Stimulated activated CD4-positive, alpha-beta T cell treated with anti-CD3 and anti-CD28 coated beads, Interleukin-1b, Interleukin-23, amount 100 ng/mL, for 4 hours (primary cell): ENCODE measurements around the gene AMIGO1.

Experiments
- DNase-seq, 2 donors: peaks; one replicate each; pipeline ENCODE4 v3.0.0-alpha.2; 2020; ENCODE audit warnings: low read depth in 2 of 2

The AMIGO1 gene

GRCh38 chr1:109532365-109533136, 23.0 kb upstream of the AMIGO1 start:
- DNase-seq = peak; percentile 87 to 91

DNA sequence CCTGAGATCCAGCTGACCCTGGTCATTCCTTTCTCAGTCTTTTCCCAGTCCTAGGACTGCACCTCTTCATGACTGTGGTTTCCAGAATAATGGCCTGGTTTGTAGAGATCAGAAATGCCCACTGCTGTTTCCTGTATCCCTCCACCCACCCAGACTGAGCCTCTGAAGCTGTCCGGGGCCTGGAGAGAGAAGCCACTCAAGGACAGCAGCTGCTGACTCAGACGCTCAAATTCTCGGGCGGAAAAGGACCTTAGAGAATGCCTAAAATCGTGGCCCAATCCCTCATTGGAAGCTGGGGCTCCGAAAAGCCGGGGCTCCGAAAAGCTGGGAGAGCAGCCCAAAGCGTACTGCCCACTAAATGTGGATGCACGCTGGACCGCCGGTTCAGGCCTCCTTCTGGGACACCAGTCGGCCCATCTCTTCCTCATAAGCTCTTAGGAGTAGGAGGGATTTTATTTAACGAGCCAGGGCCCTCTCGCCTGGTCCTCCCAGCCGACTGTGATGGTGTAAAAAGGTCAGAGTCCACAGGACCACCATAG, 22.4 kb upstream of the AMIGO1 start:
- DNase-seq = no peak

- no peak for DNase-seq
Observed at GRCh38 chr1:109531380-109531779, 21.9 kb upstream of the AMIGO1 start.

DNA sequence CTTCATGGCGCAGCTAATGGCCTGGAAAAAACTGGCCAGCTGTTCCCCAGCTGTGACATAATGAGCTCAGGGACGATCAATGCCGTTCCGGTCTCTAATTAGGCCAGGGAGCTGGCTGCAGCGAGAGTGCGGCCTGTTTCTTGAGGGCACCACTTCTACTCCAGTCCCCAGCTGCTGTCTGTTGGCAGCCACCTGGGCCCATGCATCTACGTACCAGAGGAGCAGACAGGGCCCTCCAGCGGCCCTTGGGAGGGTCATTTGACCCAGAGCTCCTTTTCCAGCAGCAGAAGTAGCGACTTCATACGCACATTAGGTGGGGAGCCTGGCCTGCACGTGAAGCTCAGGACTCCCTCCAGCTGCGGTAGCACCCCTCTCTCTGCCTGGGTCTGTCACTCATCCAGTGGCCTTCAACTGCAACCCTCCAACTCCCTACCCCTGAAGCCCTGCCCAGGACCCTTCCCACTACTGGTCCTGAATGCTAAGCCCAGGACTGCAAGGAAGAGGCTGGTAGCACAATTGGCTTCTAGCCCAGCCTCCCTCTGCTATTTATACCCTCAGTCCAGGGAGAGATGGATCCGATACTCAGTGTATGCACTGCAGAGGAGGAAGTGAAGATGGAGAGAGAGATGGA, 21.0 kb upstream of the AMIGO1 start:
- DNase-seq = no peak

- DNase-seq = no peak
Observed at GRCh38 chr1:109529881-109530456, 20.4 kb upstream of the AMIGO1 start.

DNA sequence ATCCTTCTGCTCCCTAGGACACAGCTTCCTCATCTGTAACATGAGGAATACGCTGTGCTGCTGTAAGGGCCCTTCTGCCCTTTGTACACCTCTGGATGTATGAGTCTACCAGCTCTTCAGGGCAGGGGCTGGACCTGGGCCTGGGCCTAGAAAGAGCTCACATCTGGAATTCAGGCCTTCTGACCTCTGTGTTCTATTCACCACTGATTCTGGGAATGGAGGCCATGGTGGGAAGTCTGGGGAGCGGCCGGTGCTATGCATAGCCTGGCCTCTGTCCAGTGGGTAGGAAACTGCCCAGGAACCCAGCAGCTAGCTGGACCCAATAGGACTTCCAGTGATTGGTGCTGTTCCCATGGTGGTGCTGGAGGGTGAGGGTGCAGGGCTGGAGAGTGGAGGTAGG, 19.2 kb upstream of the AMIGO1 start:
- DNase-seq = no peak

DNA sequence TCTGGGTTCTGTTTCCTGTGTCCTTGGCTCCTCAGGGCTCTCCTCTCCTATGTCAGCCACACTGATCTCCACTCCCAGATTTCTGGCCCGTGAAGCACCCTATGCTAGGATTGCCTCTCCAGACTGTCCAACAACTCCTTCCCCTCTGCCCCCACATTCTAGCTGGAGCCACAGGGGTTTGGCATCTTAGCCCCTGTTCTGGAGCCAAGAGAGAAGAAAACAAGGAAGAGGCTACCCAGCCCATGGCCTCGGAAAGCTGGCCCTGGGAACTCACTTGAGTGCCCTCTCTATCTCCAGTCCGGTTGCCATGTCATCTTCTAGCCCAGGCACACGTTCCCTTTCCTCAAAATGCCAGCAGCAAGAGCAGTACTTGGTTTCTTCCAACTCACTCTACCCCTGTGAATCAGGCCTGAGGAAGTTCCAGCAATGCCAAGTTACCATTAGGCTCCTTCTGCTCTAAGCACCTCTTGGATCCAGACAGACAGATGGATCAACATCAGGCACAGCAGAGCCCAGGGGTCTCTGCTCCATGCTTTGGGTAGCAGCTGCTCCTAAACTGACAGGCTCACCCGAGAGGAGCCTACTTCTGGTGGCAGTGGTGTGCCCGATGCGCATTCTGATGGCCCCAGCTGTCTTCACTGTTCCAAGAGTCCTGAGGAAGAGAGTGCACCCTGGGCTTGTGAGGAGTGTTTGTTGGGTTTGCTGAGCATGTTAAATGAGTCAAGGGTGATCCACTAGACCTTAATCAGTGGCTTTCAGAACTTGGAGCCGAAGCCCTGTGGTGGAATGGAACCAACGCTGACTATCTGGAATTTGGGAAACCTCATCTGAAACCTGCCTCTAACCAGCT, 18.5 kb upstream of the AMIGO1 start:
- DNase-seq = no peak

DNA sequence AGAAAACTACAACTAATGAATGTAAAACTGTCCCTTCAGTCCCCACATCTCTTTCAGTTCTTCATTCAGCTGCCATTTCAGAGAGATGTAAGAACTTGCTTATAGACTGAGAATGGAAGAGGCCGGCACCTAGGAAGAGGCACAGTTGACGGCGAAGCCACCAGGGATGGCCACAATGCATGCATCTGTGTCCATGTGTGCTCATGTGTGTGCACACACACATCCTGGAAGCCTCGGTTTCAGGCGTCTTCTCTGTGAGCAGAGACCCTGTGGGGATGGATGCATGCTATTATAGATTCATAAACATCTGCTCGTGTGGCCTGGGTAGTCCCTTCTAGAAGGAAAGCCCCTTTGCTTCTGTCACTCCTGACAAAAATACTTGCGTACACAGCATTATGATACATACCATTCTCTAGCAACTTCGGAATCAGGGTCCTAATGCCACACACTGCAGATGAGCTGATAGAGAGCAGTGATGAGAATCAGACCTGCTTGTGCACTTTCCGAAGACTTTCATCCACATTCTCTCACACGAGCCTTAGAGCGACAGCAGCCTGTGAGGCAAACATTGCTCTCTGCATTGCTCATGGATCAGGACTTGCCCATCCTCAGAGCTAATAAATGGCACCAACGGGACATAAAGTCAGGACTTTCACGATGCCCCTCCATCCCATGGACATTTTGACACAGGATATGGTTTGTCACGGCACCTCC, 17.7 kb upstream of the AMIGO1 start:
- DNase-seq = no peak

DNA sequence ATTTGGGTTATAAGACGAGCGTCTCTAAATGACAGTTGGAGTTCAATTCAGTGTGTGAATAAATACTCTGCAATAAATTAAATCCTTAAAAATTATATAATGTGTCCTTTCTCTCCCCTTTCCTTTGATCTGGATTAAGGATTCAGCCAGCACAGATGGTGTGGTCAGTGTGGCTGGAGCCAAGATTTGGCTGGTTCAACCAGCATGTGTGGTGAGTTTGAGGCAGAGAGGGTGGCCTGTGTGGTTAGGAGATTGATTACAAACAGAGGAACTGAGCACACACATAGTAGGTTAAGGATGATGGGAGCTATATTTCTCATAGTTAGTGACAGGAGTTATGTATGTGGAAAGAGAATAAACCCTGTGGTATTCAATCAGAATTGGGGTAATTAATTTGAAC, 14.2 kb upstream of the AMIGO1 start:
- DNase-seq = no peak

DNA sequence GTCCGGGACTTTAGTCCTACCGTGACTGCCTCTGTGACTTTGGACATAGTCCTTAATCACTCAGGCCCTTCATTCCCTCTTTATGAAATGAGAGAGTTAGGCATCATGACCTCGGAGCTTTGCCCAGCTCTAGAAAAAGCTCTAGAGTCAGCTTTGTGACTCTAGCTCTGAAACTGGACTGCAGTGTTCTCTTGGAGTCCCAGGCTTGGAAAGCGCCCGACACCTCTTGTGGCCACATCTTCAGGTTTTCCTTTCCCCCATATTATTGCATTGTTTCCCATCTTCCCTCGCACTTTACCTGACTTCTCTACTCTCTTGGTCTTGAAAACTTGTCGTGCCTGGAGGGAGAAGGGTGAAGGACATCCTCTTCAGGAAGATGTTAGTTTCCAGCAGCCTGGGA, 12.5 kb upstream of the AMIGO1 start:
- DNase-seq = no peak

DNA sequence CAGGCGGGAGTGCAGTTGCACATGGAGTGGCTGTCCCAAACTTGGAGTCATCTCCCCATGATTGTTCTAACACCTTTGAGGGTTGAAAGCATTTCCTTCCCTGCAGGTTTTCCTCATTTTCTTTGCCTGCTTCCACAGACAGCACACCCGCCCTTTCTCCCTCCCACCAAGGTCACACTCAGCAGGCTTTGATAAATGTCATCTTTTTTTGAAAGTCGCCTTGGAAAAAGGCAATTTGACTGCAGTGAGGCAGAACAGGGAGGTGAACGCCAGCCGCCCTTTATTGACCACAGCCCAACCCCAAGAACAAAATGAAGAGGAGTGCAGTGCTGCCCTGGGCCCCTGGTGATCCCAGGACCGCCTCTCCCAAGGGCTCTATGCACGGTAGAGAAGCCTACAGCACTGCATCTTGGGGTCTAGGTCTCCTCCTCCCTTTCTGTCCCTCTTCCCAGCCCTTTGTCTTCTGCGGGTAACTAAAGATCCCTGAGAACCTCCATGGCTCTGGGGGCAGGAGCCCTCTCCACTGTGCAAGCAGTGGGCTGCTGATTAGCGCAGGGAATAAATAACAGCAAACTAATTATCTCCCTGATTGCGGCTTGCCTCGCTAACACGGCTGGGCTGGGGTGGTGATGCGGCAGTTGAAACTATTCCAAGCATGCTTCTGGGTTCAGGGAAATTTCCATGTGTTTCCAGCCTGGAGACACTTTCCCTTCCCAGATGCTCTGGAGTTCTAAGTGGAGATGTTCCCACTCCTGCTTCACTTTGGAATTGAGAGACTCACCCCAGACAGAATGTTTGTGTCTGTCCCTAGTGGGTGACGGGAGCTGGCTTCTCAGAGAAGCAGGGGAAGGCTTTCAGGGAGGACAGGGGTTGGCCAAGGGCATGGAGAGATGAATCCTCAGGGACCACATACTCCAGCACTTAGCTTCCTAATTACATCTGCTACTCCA, 11.8 kb upstream of the AMIGO1 start:
- DNase-seq = no peak

- no peak for DNase-seq
Observed at GRCh38 chr1:109517337-109517736, 7.8 kb upstream of the AMIGO1 start.

- DNase-seq = no peak
Observed at GRCh38 chr1:109516872-109517271, 7.3 kb upstream of the AMIGO1 start.

DNA sequence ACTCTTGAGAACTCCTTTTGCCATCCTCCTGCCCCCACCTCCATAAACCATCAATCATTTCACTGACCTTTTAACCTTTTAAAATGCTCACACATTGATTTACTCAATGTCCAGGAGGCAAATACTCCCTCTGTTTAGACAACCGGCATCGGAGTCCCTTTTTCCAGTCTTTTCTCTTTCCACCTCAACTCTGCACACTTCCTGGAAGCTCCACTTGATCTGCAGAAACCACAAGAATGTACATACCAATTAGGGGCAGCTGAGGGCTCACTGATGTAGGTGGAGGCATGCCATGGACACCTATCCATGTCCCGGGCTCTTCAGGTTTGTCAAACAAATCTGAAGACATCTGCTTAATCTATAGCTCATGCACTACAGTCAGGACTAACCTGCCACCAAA, 5.3 kb upstream of the AMIGO1 start:
- DNase-seq = no peak

DNA sequence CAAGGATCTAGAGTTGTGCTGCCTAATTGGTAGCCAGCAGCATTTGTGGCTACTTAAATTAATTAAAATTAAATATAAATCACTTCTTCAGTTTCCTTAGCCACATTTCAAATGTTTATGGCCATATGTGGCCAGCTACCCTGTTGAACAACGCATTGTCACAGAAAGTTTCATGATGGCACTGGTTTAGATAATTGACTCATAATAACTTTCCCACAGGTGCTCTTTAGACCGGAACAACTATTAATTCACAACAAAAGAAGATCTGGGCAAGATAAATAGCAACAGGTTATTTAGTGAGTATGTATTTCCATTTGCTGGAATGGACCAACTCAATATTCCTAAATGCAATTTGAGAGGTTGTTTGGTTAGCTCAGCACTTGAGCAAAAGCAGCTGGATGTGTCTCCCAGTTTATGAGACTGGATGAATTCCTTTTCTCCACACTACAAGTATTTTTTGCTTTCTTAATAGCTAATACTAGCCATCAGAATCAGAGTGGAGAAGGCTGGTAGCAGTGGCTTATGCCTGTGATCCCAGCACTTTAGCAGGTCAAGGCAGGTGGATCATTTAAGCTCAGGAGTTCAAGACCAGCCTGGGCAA, 3.7 kb upstream of the AMIGO1 start:
- DNase-seq = no peak

GRCh38 chr1:109508873-109509175, 703 bp downstream of the AMIGO1 start:
- DNase-seq = no peak

DNA sequence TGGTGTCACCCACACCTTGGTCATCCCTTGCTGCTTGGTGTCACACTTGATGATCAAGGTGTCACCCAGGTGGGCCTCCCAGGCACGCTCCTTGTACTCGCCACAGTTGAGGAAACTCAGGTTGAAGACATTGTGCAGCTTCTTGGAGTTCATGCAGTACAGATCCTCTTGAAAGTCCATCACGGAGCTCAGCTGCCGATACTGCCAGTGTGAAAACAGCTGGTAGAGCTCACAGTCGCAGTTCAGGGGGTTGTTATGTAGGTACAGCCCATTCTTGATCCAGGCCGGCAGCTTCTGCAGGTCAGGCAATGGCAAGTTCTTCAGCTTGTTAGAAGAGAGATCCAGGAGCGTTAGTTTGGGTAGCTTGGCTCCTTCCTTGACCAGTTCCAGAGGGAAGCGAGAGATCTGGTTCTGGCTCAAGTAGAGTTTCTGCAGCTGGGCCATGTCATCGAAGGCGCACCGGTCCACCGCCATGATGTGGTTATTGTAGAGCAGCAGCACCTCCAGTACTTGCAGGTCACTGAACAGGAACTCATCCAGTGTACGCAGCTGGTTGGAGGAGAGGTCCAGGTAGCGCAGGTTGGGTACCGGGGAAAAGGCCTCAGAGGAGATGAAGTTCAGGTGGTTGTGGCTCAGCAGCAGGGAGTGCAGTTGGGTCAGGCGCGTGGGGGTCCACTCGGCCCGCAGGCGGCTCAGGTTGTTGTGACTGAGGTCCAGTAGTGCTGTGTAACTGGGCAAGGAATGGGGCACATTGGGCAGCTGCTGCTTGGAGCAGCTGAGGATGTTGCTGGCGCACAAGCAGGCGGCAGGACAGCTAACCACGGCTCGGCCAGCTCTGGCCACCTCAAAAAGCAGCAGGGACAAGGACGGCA, 1.3 kb downstream of the AMIGO1 start:
- DNase-seq = no peak

GRCh38 chr1:109504974-109505373, 4.6 kb downstream of the AMIGO1 start:
- DNase-seq = no peak

DNA sequence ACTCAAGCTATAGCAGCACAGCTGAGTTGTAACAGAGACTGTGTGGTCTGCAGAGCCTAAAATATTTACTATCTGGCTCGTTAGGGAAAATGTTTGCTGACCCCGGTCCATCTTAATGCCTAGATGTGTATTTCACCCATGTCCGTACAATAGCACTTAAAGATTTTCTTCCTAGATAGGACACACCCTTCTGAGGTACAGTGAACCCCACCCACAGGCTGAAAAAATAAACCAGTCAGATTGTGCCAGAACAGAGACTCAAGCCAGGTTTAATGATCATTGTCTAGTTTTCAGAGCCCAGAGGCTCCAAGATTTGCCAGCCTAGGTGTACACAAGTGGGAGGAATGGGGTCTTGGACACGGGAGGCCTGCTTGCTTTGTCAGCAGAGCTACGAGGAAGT, 5.6 kb downstream of the AMIGO1 start:
- no peak for DNase-seq
